ENCODE results near the gene ATP2C2. TPM values are rescaled to one million over a fixed set of nuclear protein-coding genes. Genes with fewer than 3 reads are reported as not detected.
"Not testable (repeated sequence)": the region's sequence is repeated elsewhere in the genome, so short reads cannot be mapped to it uniquely, and the experiment has no call there.

The ATP2C2 gene
- total RNA-seq, 4 donors from 2014 or later: 51.7 to 133 (median 57.7) TPM

- WGBS, 2 donors: 74 to 86% methylated on average over 1 of the region's 1 CpG
- TF ChIP-seq, protein P1, sequence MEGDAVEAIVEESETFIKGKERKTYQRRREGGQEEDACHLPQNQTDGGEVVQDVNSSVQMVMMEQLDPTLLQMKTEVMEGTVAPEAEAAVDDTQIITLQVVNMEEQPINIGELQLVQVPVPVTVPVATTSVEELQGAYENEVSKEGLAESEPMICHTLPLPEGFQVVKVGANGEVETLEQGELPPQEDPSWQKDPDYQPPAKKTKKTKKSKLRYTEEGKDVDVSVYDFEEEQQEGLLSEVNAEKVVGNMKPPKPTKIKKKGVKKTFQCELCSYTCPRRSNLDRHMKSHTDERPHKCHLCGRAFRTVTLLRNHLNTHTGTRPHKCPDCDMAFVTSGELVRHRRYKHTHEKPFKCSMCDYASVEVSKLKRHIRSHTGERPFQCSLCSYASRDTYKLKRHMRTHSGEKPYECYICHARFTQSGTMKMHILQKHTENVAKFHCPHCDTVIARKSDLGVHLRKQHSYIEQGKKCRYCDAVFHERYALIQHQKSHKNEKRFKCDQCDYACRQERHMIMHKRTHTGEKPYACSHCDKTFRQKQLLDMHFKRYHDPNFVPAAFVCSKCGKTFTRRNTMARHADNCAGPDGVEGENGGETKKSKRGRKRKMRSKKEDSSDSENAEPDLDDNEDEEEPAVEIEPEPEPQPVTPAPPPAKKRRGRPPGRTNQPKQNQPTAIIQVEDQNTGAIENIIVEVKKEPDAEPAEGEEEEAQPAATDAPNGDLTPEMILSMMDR (IDR thresholded peaks at IDR 0.05): no peak
- TF ChIP-seq POLR2A (IDR thresholded peaks at IDR 0.05): no peak
- intact Hi-C loops (cut with DNase I; ENCODE audit: low total_unique reads): no loop called here
- DNase-seq (ENCODE audit: low spot score in 2 of 2): no peak
- H3K4me3 ChIP-seq (ENCODE audit: low read depth, poor library complexity, severe bottlenecking): no peak overlapping the region
Observed at GRCh38 chr16:84334482-84334881, 33.9 kb upstream of the ATP2C2 start.

- H3K4me3 ChIP-seq (ENCODE audit: low read depth, poor library complexity, severe bottlenecking); DNase-seq (ENCODE audit: low spot score in 2 of 2); intact Hi-C loops (cut with DNase I; ENCODE audit: low total_unique reads): not testable (repeated sequence)
Observed at GRCh38 chr16:84337236-84337635, 31.1 kb upstream of the ATP2C2 start.

- DNase-seq (ENCODE audit: low spot score in 2 of 2): no peak
- TF ChIP-seq POLR2A (IDR thresholded peaks at IDR 0.05): no peak
- TF ChIP-seq, protein P1 (IDR thresholded peaks at IDR 0.05): no peak
- intact Hi-C loops (cut with DNase I; ENCODE audit: low total_unique reads): no loop called here
- no peak overlapping the region for H3K4me3 ChIP-seq (ENCODE audit: low read depth, poor library complexity, severe bottlenecking)
- WGBS, 2 donors: 38 to 51% methylated on average over 4 to 5 of the region's 5 CpGs
Observed at GRCh38 chr16:84339311-84339710, 29.0 kb upstream of the ATP2C2 start.

DNA sequence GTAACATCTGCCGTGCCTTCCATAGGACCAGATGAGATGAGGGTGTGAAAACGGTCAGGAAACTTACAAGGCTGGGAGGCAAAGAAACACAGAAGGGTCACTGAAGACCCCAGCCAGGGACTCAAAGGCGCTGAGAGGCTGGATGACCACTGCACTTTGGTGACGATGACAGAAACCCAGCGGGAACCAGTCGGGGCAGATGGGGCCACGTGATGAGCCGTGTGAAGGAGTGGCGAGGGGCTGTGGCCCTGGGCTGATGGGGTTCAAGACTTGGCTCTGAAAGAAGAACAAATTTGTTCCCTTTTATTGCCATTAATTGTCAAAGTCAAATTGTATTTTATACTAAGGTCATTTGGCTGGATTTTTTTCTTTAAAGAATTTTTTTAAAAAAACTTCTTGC lies 28.6 kb upstream of the ATP2C2 start:
- H3K4me3 ChIP-seq (ENCODE audit: low read depth, poor library complexity, severe bottlenecking): no peak overlapping the region
- intact Hi-C loops (cut with DNase I; ENCODE audit: low total_unique reads): no loop called here
- WGBS, 2 donors: 59 to 60% methylated on average over 9 of the region's 9 CpGs
- TF ChIP-seq, protein P1 (IDR thresholded peaks at IDR 0.05): no peak
- TF ChIP-seq POLR2A (IDR thresholded peaks at IDR 0.05): no peak
- DNase-seq (ENCODE audit: low spot score in 2 of 2): no peak

DNA sequence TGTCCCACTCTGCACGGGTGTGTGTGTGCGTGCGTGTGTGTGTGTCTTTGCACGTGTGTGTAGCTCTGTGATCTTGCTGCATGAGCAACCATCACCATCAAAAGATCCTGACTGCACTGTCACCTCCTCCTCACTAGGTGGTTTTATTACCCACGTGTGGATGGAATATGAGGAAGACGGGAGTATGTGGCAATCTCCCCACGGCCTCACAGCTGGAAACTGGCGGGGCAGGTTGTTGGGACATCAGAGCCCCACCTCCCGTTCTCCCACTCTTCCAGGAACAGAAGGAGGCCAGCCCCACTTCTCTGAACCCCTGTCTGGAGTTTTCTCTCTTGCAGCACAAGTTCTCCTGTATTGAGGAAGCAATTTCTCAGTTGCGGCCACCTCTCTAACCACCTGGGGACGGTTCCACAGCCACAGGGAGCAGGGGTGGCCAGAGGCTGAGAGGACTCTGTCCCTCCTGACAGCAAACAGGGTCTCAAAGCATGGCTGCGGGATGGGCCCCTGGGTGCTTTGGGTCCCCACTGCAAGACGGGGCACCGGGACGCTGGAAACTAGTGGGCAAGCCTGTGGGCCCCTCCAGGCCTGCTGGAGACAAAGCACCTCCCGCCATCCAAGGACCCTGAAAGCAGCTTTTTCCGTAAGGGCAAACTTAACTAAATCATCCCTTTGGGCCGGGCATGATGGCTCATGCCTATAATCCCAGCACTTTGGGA lies 27.9 kb upstream of the ATP2C2 start:
- intact Hi-C loops (cut with DNase I; ENCODE audit: low total_unique reads): no loop called here
- DNase-seq (ENCODE audit: low spot score in 2 of 2): peak in 1 of 2 donors; percentile 44
- 55 to 57% methylated on average over 17 to 18 of the region's 18 CpGs for WGBS, 2 donors

GRCh38 chr16:84341528-84342295 lies 26.6 kb upstream of the ATP2C2 start:
- WGBS, 2 donors: 86 to 90% methylated on average over 24 of the region's 24 CpGs
- DNase-seq (ENCODE audit: low spot score in 2 of 2): no peak
- TF ChIP-seq, protein P1 (IDR thresholded peaks at IDR 0.05): no peak
- H3K4me3 ChIP-seq (ENCODE audit: low read depth, poor library complexity, severe bottlenecking): no peak overlapping the region
- intact Hi-C loops (cut with DNase I; ENCODE audit: low total_unique reads): no loop called here

More for the DNA sequence above, 27.9 kb upstream of the ATP2C2 start:
- TF ChIP-seq, protein P1 (IDR thresholded peaks at IDR 0.05): no peak
- TF ChIP-seq POLR2A (IDR thresholded peaks at IDR 0.05): no peak
- no peak overlapping the region for H3K4me3 ChIP-seq (ENCODE audit: low read depth, poor library complexity, severe bottlenecking)

GRCh38 chr16:84343800-84344199 lies 24.5 kb upstream of the ATP2C2 start:
- DNase-seq (ENCODE audit: low spot score in 2 of 2); intact Hi-C loops (cut with DNase I; ENCODE audit: low total_unique reads); H3K4me3 ChIP-seq (ENCODE audit: low read depth, poor library complexity, severe bottlenecking): not testable (repeated sequence)
- 93 to 95% methylated on average over 10 of the region's 10 CpGs for WGBS, 2 donors
